H1 (cell line): ENCODE measurements around the gene SS18. TPM values are rescaled to one million over a fixed set of nuclear protein-coding genes. Genes with fewer than 3 reads are reported as not detected.

Experiments used
- CTCF ChIA-PET: fragments of 300-600 bp; sonication (Branson Sonifier 250); formaldehyde crosslinking; loops from one replicate; lab custom pipeline; 2021; ENCODE audit not compliant: partially characterized antibody; lab: Charles Lee
- POLR2A ChIA-PET: fragments of 300-600 bp; sonication (Branson Sonifier 250); formaldehyde crosslinking; loops from one replicate; lab custom pipeline; 2021; ENCODE audit warnings: inconsistent platforms; ENCODE audit not compliant: partially characterized antibody; lab: Charles Lee
- DNase-seq, 2 experiments: peaks; one replicate each; pipeline versions ENCODE4 v3.0.0 to v3.0.0-alpha.2; 2010 to 2022; ENCODE audit warnings: low spot score in 2 of 2, low read depth in 1 of 2, mixed read lengths in 1 of 2
- FAIRE-seq: peaks from 2 replicates; lab custom pipeline; 2011; peaks lifted over from hg19 to GRCh38; lab: Jason Lieb, UNC
- H2AFZ ChIP-seq: 2 replicates; pipeline ENCODE4 v1.8.1; 2012; ENCODE audit warnings: low read length, inconsistent platforms
- H2AK5ac ChIP-seq: 2 replicates; pipeline ENCODE4 v1.6.1; 2013; ENCODE audit warnings: low read depth, low read length
- H2BK120ac ChIP-seq: replicated peaks from 2 replicates; pipeline ENCODE3; 2013; ENCODE audit warnings: low read depth, low read length, inconsistent platforms
- H2BK12ac ChIP-seq: 2 replicates; pipeline ENCODE4 v1.6.1; 2013; ENCODE audit warnings: low read depth, low read length
- H2BK15ac ChIP-seq: 2 replicates; pipeline ENCODE4 v1.6.1; 2013; ENCODE audit warnings: low read length
- H2BK20ac ChIP-seq: 2 replicates; pipeline ENCODE4 v1.6.1; 2013; ENCODE audit warnings: low read length
- H2BK5ac ChIP-seq: 2 replicates; pipeline ENCODE4 v1.6.1; 2013; ENCODE audit warnings: low read depth, low read length
- H3K14ac ChIP-seq: 2 replicates; pipeline ENCODE4 v1.6.1; 2013; ENCODE audit warnings: inconsistent platforms; ENCODE audit not compliant: insufficient read length
- H3K18ac ChIP-seq: 2 replicates; pipeline ENCODE4 v1.6.1; 2013; ENCODE audit warnings: low read length; ENCODE audit errors: extremely low read depth
- H3K23ac ChIP-seq: 2 replicates; pipeline ENCODE4 v1.6.1; 2013; ENCODE audit warnings: inconsistent platforms; ENCODE audit not compliant: insufficient read length
- H3K23me2 ChIP-seq: 2 replicates; pipeline ENCODE4 v1.6.1; 2013; ENCODE audit warnings: low read depth, low read length
- H3K27ac ChIP-seq: 2 replicates; pipeline ENCODE4 v1.6.1; 2011; ENCODE audit warnings: low read depth, low read length, inconsistent platforms
- H3K27me3 ChIP-seq, 4 experiments: replicated peaks in 1 of 4; 1 replicate in 1 of 4; 2 replicates in 3 of 4; pipeline versions ENCODE4 v1.6.1 to v1.8.1; 2011 to 2013; ENCODE audit warnings: low read length in 3 of 4, mild to moderate bottlenecking in 3 of 4, inconsistent platforms in 2 of 4, mixed read lengths in 2 of 4, moderate library complexity in 1 of 4; ENCODE audit not compliant: control insufficient read depth in 3 of 4, insufficient read depth in 3 of 4; ENCODE audit errors: extremely low read depth in 1 of 4
- H3K36me3 ChIP-seq, 4 experiments: 2 replicates each; pipeline versions ENCODE4 v1.6.1 to v1.8.1; 2011 to 2013; ENCODE audit warnings: mild to moderate bottlenecking in 4 of 4, low read length in 3 of 4, moderate library complexity in 2 of 4, control low read depth in 1 of 4, inconsistent platforms in 1 of 4; ENCODE audit not compliant: insufficient read depth in 4 of 4, control insufficient read depth in 2 of 4
- H3K4ac ChIP-seq: replicated peaks from 2 replicates; pipeline ENCODE3; 2013; ENCODE audit warnings: low read length, low read depth, mixed read lengths, inconsistent platforms; ENCODE audit not compliant: insufficient read length
- H3K4me1 ChIP-seq, 4 experiments: replicated peaks in 1 of 4; 1 replicate in 1 of 4; 2 replicates in 3 of 4; pipeline versions ENCODE4 v1.6.1 to v1.8.1; 2011 to 2013; ENCODE audit warnings: low read length in 3 of 4, inconsistent platforms in 2 of 4, mixed read lengths in 1 of 4; ENCODE audit not compliant: insufficient read depth in 4 of 4, control insufficient read depth in 3 of 4
- H3K4me2 ChIP-seq, 2 experiments: 2 replicates each; pipeline versions ENCODE4 v1.6.1 to v1.8.1; 2011 to 2013; ENCODE audit warnings: low read depth in 2 of 2, low read length in 2 of 2, control low read depth in 1 of 2, inconsistent platforms in 1 of 2, mild to moderate bottlenecking in 1 of 2; ENCODE audit not compliant: insufficient read depth in 1 of 2
- H3K4me3 ChIP-seq, 4 experiments: fragments of 200-600, 300-600 bp in 1 of 4; sonication (generic), shearing (Covaris generic), sonication (Bioruptor Twin) in 1 of 4; 2 replicates each; pipeline versions ENCODE4 v1.5.1 to v1.8.1; 2011 to 2016; ENCODE audit warnings: low read length in 4 of 4, low read depth in 3 of 4, control low read depth in 2 of 4, inconsistent platforms in 2 of 4, mild to moderate bottlenecking in 2 of 4, mixed read lengths in 1 of 4, moderate library complexity in 1 of 4; ENCODE audit not compliant: insufficient read depth in 2 of 4; ENCODE audit errors: extremely low read depth in 1 of 4
- H3K56ac ChIP-seq: replicated peaks from 2 replicates; pipeline ENCODE3; 2013; ENCODE audit warnings: low read depth, mild to moderate bottlenecking, mixed read lengths, low read length, inconsistent platforms; ENCODE audit not compliant: insufficient read length
- H3K79me1 ChIP-seq: 2 replicates; pipeline ENCODE4 v1.6.1; 2013; ENCODE audit warnings: low read depth, low read length, control low read depth
- H3K79me2 ChIP-seq, 2 experiments: 2 replicates each; pipeline versions ENCODE4 v1.6.1 to v1.8.1; 2012 to 2013; ENCODE audit warnings: low read length in 2 of 2, mild to moderate bottlenecking in 2 of 2, inconsistent platforms in 1 of 2; ENCODE audit not compliant: insufficient read depth in 2 of 2, control insufficient read depth in 1 of 2
- H3K9ac ChIP-seq, 4 experiments: replicated peaks in 1 of 4; 1 replicate in 1 of 4; 2 replicates in 3 of 4; pipeline versions ENCODE4 v1.6.1 to v1.8.1; 2011 to 2013; ENCODE audit warnings: low read depth in 3 of 4, low read length in 3 of 4, control low read depth in 2 of 4, mild to moderate bottlenecking in 2 of 4, moderate library complexity in 2 of 4, inconsistent platforms in 1 of 4; ENCODE audit errors: extremely low read depth in 1 of 4
- H3K9me3 ChIP-seq, 2 experiments: 2 replicates each; pipeline versions ENCODE4 v1.6.1 to v1.8.1; 2012 to 2013; ENCODE audit warnings: mild to moderate bottlenecking in 2 of 2, moderate library complexity in 2 of 2, control low read depth in 1 of 2, inconsistent platforms in 1 of 2, low read depth in 1 of 2, low read length in 1 of 2, mixed read lengths in 1 of 2; ENCODE audit not compliant: insufficient read depth in 2 of 2
- H4K20me1 ChIP-seq, 2 experiments: replicated peaks in 1 of 2; 2 replicates each; pipeline versions ENCODE3 to v1.8.1; 2011 to 2013; ENCODE audit warnings: inconsistent platforms in 2 of 2, low read length in 2 of 2, mild to moderate bottlenecking in 1 of 2; ENCODE audit not compliant: insufficient read depth in 2 of 2, control insufficient read depth in 1 of 2
- H4K5ac ChIP-seq: 2 replicates; pipeline ENCODE4 v1.6.1; 2013; ENCODE audit warnings: low read length, low read depth, mixed read lengths, inconsistent platforms; ENCODE audit not compliant: insufficient read length
- H4K8ac ChIP-seq: 2 replicates; pipeline ENCODE4 v1.8.0; 2013; ENCODE audit warnings: mild to moderate bottlenecking, moderate library complexity, low read length, inconsistent platforms; ENCODE audit not compliant: insufficient read depth; ENCODE audit errors: extremely low read depth
- H4K91ac ChIP-seq: replicated peaks from 2 replicates; pipeline ENCODE3; 2013; ENCODE audit warnings: low read length, mixed read lengths, inconsistent platforms; ENCODE audit not compliant: insufficient read length
- ASH2L ChIP-seq: fragments of 200-600, 300-600 bp; sonication (generic); IDR thresholded peaks from one replicate; pipeline ENCODE4 v1.7.1; 2017; ENCODE audit warnings: low read length
- CHD1 ChIP-seq: IDR thresholded peaks from 2 replicates; pipeline ENCODE4 v1.6.1; 2012; ENCODE audit warnings: low read depth, low read length, improper control_type of control experiment
- CHD2 ChIP-seq: IDR thresholded peaks from 2 replicates; pipeline ENCODE4 v1.6.1; 2012; ENCODE audit warnings: low read length, improper control_type of control experiment
- GTF2F1 ChIP-seq: IDR thresholded peaks from 2 replicates; pipeline ENCODE4 v1.6.1; 2012; ENCODE audit warnings: low read depth, low read length, improper control_type of control experiment, borderline replicate concordance
- JUND ChIP-seq: IDR thresholded peaks from 2 replicates; pipeline ENCODE4 v1.6.1; 2011; ENCODE audit warnings: mild to moderate bottlenecking, improper control_type of control experiment, low read length
- KDM4A ChIP-seq: IDR thresholded peaks from one replicate; pipeline ENCODE4 v1.7.1; 2012; ENCODE audit warnings: low read depth, mild to moderate bottlenecking, moderate library complexity, low read length, inconsistent platforms; ENCODE audit not compliant: severe bottlenecking
- NRF1 ChIP-seq: IDR thresholded peaks from 2 replicates; pipeline ENCODE4 v1.6.1; 2011; ENCODE audit warnings: mild to moderate bottlenecking, low read depth, low read length, improper control_type of control experiment
- PHF8 ChIP-seq: fragments of 200-600 bp; sonication (generic); conservative IDR thresholded peaks from 2 replicates; pipeline ENCODE4 v1.7.1; 2012; ENCODE audit warnings: low read depth, mild to moderate bottlenecking, inconsistent platforms, low read length, moderate library complexity
- POLR2AphosphoS5 ChIP-seq: IDR thresholded peaks from 2 replicates; pipeline ENCODE4 v1.6.1; 2011; ENCODE audit warnings: low read depth, low read length
- POU5F1 ChIP-seq: IDR thresholded peaks from 2 replicates; pipeline ENCODE4 v1.6.1; 2011; ENCODE audit warnings: low read depth, mild to moderate bottlenecking, low read length, moderate library complexity
- RBBP5 ChIP-seq: IDR thresholded peaks from 2 replicates; pipeline ENCODE4 v1.7.1; 2012; ENCODE audit warnings: low read depth, mild to moderate bottlenecking, inconsistent platforms, low read length, moderate library complexity, borderline replicate concordance
- RFX5 ChIP-seq: IDR thresholded peaks from 2 replicates; pipeline ENCODE4 v1.6.1; 2011; ENCODE audit warnings: low read depth, low read length, improper control_type of control experiment, borderline replicate concordance
- RNF2 ChIP-seq: fragments of 200-900, 300-1000 bp; sonication (generic); IDR thresholded peaks from 2 replicates; pipeline ENCODE4 v1.7.1; 2016; ENCODE audit warnings: borderline replicate concordance, low read depth, mild to moderate bottlenecking, antibody characterized with exemption, low read length; ENCODE audit not compliant: poor library complexity, severe bottlenecking; ENCODE audit errors: missing control alignments
- SP1 ChIP-seq: IDR thresholded peaks from 2 replicates; pipeline ENCODE4 v1.6.1; 2011; ENCODE audit warnings: low read depth, low read length
- TCF12 ChIP-seq: IDR thresholded peaks from 2 replicates; pipeline ENCODE4 v1.6.1; 2011; ENCODE audit warnings: low read depth, mild to moderate bottlenecking, low read length
- WGBS, 2 experiments: shearing (Covaris generic) in 1 of 2; methylation state at CpG; one replicate each; pipeline versions ENCODE4 v1.1.6 to v1.1.7; 2013 to 2015; ENCODE audit warnings: low lambda C conversion rate in 2 of 2, mixed read lengths in 2 of 2, inconsistent platforms in 1 of 2, low coverage in 1 of 2, missing lambda C conversion rate in 1 of 2; ENCODE audit not compliant: insufficient replicate concordance in 2 of 2, insufficient coverage in 1 of 2, insufficient read length in 1 of 2; ENCODE audit errors: extremely low coverage in 1 of 2, missing lambda C conversion rate in 1 of 2; 5-methylcytosine and 5-hydroxymethylcytosine counted together
- polyA plus RNA-seq, 7 experiments: library from polyadenylated mRNA; depleted of rRNA in 3 of 7; stranded (reverse) in 5 of 7; unstranded in 2 of 7; fragments of >200 nt in 5 of 7; fragments of 200-250 nt in 2 of 7; gene quantifications; 1 replicate in 5 of 7; 2 replicates in 1 of 7; 4 replicates in 1 of 7; pipeline versions ENCODE4 v1.2.1 to v1.2.3, GENCODE V29; 2011 to 2013; ENCODE audit warnings: missing spikeins in 2 of 7, mixed read lengths in 2 of 7
- total RNA-seq: library from RNA; stranded (reverse); fragmentation: NEBNext Ultra II Directional; extraction: Animal tissue kit (Norgen Biotek cat#: 25700); gene quantifications from 2 replicates; pipeline ENCODE4 v1.2.1, GENCODE V29; 2021
- TF ChIP-seq, protein P1 (sequence below): IDR thresholded peaks from 2 replicates; pipeline ENCODE4 v1.6.1; 2012; ENCODE audit warnings: inconsistent platforms

The SS18 gene
- total and polyA plus RNA-seq, 2 of the 8 experiments (the other 6 are each of a cell fraction or from before 2014, with no cell fraction given): 83.5 to 106 TPM

DNA sequence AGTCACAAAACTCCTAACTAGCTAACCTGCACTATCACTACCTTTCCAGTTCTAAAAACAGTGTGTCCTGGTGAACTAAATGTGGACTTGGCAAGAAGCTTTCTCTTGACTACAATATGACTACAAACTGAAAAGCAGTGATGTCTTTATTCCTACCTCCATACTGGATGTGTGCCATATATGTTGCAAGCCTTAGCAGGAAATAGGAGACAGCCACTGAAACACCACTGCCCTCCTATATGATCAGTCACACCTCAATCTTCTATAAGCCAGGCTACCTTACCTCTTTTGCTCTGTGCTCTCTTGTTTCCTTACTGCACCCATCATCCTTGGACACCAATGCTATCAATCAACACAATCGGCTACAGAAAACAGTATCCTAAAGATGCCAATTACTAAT lies 34.1 kb downstream of the SS18 start:
- H3K36me3 ChIP-seq: peaks cover 2 to 45% (median 18%) of the 10 kb centered on the region in 4 experiments; a peak in 7 of 8 replicates
- no peak overlapping the region for H3K18ac ChIP-seq
- no peaks in the 10 kb centered on the region for H3K4me1 ChIP-seq
- no peak overlapping the region for H2BK120ac ChIP-seq
- H3K27ac ChIP-seq: no peak overlapping the region
- no peak for DNase-seq
- no peak overlapping the region for H4K91ac ChIP-seq
- no peak overlapping the region for H4K5ac ChIP-seq
- H3K9ac ChIP-seq: no peak overlapping the region
- ChIA-PET POLR2A (no interaction called here), CTCF (no interaction called here)
- H2BK20ac ChIP-seq: no peak overlapping the region
- no peak overlapping the region for H3K14ac ChIP-seq
- no peak for FAIRE-seq
- no peaks in the 10 kb centered on the region for H3K9me3 ChIP-seq
- no peak overlapping the region for H2BK15ac ChIP-seq
- H3K4me2 ChIP-seq: no peak overlapping the region
- no peak overlapping the region for H2AK5ac ChIP-seq
- WGBS, 2 experiments: 93% methylated on average over 1 of the region's 1 CpG; no CpG with 5 or more reads in 1 of the 2 experiments
- no peak overlapping the region for H3K23ac ChIP-seq
- no peak overlapping the region for H3K4ac ChIP-seq
- H3K23me2 ChIP-seq: no peaks in the 10 kb centered on the region
- H4K8ac ChIP-seq: no peak overlapping the region
- no peak overlapping the region for H3K4me3 ChIP-seq
- H2BK5ac ChIP-seq: no peak overlapping the region
- no peaks in the 10 kb centered on the region for H3K79me1 ChIP-seq
- H3K56ac ChIP-seq: no peak overlapping the region
- no peak overlapping the region for H2BK12ac ChIP-seq
- no peak overlapping the region for H2AFZ ChIP-seq
- peaks cover 0 to 12% of the 10 kb centered on the region in 2 experiments; a peak in 2 of 4 replicates for H3K79me2 ChIP-seq
- H4K20me1 ChIP-seq: no peaks in the 10 kb centered on the region
- H3K27me3 ChIP-seq: no peaks in the 10 kb centered on the region
- no peak for TF ChIP-seq RBBP5
- no peak for TF ChIP-seq TCF12
- TF ChIP-seq JUND: no peak
- no peak for TF ChIP-seq POU5F1
- no peak for TF ChIP-seq POLR2AphosphoS5
- TF ChIP-seq RFX5: no peak
- TF ChIP-seq CHD2: no peak
- TF ChIP-seq PHF8: no peak
- no peak for TF ChIP-seq ASH2L
- TF ChIP-seq KDM4A: no peak
- TF ChIP-seq SP1: no peak
- no peak for TF ChIP-seq CHD1
- no peak for TF ChIP-seq NRF1
- no peak for TF ChIP-seq RNF2
- TF ChIP-seq, protein P1, sequence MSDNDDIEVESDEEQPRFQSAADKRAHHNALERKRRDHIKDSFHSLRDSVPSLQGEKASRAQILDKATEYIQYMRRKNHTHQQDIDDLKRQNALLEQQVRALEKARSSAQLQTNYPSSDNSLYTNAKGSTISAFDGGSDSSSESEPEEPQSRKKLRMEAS: no peak
- no peak for TF ChIP-seq GTF2F1
